Thymus (tissue), 11 donors: ENCODE results near the gene STX2. TPM values are rescaled to one million over a fixed set of nuclear protein-coding genes. Genes with fewer than 3 reads are reported as not detected.

ENCODE experiments used
- DNase-seq, 9 donors: peaks; one replicate each; pipeline ENCODE4 v3.0.0-alpha.2; 2013; ENCODE audit warnings: low spot score in 9 of 9, low read depth in 6 of 9, missing footprints in 1 of 9
- H3K27ac ChIP-seq, 2 donors: one replicate each; pipeline ENCODE4 v1.5.1; 2013; ENCODE audit warnings: control low read depth in 1 of 2, low read depth in 1 of 2, low read length in 1 of 2, mild to moderate bottlenecking in 1 of 2, moderate library complexity in 1 of 2
- H3K27me3 ChIP-seq, 2 donors: one replicate each; pipeline ENCODE4 v1.5.1; 2013; ENCODE audit warnings: low read length in 1 of 2; ENCODE audit not compliant: control insufficient read depth in 2 of 2, insufficient read depth in 1 of 2
- H3K36me3 ChIP-seq, 2 donors: one replicate each; pipeline ENCODE4 v1.5.1; 2013; ENCODE audit warnings: low read length in 1 of 2, mild to moderate bottlenecking in 1 of 2, moderate library complexity in 1 of 2; ENCODE audit not compliant: control insufficient read depth in 2 of 2, insufficient read depth in 2 of 2
- H3K4me1 ChIP-seq, 2 donors: one replicate each; pipeline ENCODE4 v1.5.1; 2013; ENCODE audit warnings: low read length in 2 of 2; ENCODE audit not compliant: control insufficient read depth in 2 of 2, insufficient read depth in 2 of 2
- H3K4me3 ChIP-seq, 2 donors: one replicate each; pipeline ENCODE4 v1.5.1; 2013; ENCODE audit warnings: low read length in 2 of 2, control low read depth in 1 of 2, mild to moderate bottlenecking in 1 of 2
- H3K9me3 ChIP-seq, 2 donors: one replicate each; pipeline ENCODE4 v1.5.1; 2013; ENCODE audit warnings: low read length in 1 of 2, mild to moderate bottlenecking in 1 of 2; ENCODE audit not compliant: control insufficient read depth in 2 of 2, insufficient read depth in 1 of 2
- WGBS: extraction: QIAGEN DNeasy Blood & Tissue Kit; methylation state at CpG from one replicate; pipeline ENCODE4 v1.1.7; 2013; 5-methylcytosine and 5-hydroxymethylcytosine counted together
- polyA plus RNA-seq: library from polyadenylated mRNA; stranded (reverse); fragments of 200-250 nt; gene quantifications from one replicate; pipeline ENCODE4 v1.2.3, GENCODE V29; 2013
- total RNA-seq: library from RNA; stranded (reverse); fragments of 120-200 nt; gene quantifications from one replicate; pipeline ENCODE4 v1.2.4, GENCODE V29; 2013
- donor health status: healthy.

The STX2 gene
- total and polyA plus RNA-seq, 2 donors, result 8.8 to 18.3 TPM

- DNase-seq, result no peak
- Histone ChIP-seq H3K27me3 (no peaks in the 10 kb centered on the region), H3K4me1 (no peaks in the 10 kb centered on the region), H3K4me3 (no peak overlapping the region), H3K9me3 (peaks cover 0 to 1% of the 10 kb centered on the region in 2 donors), H3K36me3 (peaks cover 39 to 57% of the 10 kb centered on the region in 2 donors), H3K27ac (no peak overlapping the region)
- WGBS, result 97% methylated on average over 14 of the region's 14 CpGs
Measured at GRCh38 chr12:130804216-130804615, 34.8 kb downstream of the STX2 start.

DNA sequence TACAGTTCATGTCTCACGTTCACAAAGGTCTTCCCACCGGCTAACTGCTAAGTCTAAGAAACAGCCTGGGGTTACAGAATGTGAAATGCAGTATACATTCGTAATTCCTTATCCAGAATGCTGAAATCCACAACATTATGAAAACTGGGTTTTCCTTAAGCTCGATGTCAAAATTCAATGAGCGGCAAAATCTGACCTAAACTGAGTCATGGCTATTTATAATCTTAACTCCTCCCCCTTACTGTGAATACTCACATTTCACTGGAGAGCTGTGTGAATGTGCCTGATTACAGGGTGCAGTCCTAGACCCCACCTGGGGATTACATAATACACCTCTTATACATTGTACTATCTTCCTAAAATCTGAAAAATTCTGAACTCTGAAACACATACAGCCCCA lies 35.3 kb downstream of the STX2 start:
- peaks cover 0 to 1% of the 10 kb centered on the region in 2 donors for H3K9me3 ChIP-seq
- DNase-seq, result no peak
- WGBS, result over 99% methylated on average over 5 of the region's 5 CpGs
- no peaks in the 10 kb centered on the region for H3K4me1 ChIP-seq
- H3K4me3 ChIP-seq, result no peak overlapping the region
- no peak overlapping the region for H3K27ac ChIP-seq
- H3K27me3 ChIP-seq, result no peaks in the 10 kb centered on the region
- H3K36me3 ChIP-seq, result peaks cover 41 to 57% of the 10 kb centered on the region in 2 donors

DNA sequence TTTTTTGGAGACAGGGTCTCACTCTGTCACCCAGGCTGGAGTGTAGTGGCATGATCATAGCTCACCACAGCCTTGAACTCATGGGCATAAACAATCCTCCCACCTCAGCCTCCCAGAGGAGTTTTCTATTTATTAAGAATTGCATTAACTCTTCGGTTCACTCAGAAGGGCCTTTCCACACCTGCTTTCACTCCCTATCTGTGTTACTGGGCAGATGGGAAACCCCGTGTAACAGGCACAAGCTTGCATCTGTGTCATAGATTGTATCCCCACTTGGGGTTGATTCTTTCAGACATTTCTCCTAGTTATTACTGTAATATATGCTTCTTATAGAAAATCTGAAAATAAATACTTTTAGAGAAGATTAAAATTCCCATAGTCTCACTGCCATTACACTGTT lies 38.7 kb downstream of the STX2 start:
- 98% methylated on average over 2 of the region's 2 CpGs for WGBS
- no peak overlapping the region for H3K27ac ChIP-seq
- no peak overlapping the region for H3K4me3 ChIP-seq
- H3K9me3 ChIP-seq, result no peaks in the 10 kb centered on the region
- peaks cover 32 to 37% of the 10 kb centered on the region in 2 donors for H3K36me3 ChIP-seq
- H3K4me1 ChIP-seq, result no peaks in the 10 kb centered on the region
- no peaks in the 10 kb centered on the region for H3K27me3 ChIP-seq
- no peak for DNase-seq

DNA sequence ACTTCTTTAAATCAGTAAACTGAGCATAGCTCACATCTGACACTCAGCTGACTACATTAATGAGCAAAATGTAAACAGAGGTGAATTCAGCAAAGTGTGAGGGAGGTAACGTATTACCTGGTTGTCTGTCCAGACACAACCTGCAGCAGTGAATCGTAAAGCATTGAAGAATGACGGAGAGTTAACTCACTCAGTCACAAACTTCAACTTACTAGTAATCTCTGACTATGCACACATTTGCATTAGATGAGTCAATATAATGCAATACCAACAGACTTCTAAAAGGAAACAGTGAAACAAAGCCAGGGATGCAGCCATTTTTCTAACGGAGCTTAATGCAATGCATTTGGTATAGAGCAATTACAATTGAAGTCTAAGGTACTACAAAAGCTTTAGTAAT lies 40.0 kb downstream of the STX2 start:
- no peak overlapping the region for H3K27ac ChIP-seq
- DNase-seq, result no peak
- WGBS, result 98% methylated on average over 4 of the region's 4 CpGs
- H3K4me1 ChIP-seq, result no peaks in the 10 kb centered on the region
- peaks cover 29 to 31% of the 10 kb centered on the region in 2 donors for H3K36me3 ChIP-seq
- no peaks in the 10 kb centered on the region for H3K9me3 ChIP-seq
- no peaks in the 10 kb centered on the region for H3K27me3 ChIP-seq
- H3K4me3 ChIP-seq, result no peak overlapping the region

GRCh38 chr12:130796985-130797686 lies 41.9 kb downstream of the STX2 start:
- DNase-seq, result peak in 2 of 9 donors; percentile 18 to 39
- Histone ChIP-seq H3K4me1 (no peaks in the 10 kb centered on the region), H3K4me3 (no peak overlapping the region), H3K36me3 (peaks cover 27 to 30% of the 10 kb centered on the region in 2 donors), H3K27me3 (no peaks in the 10 kb centered on the region), H3K27ac (no peak overlapping the region), H3K9me3 (no peaks in the 10 kb centered on the region)
- 72% methylated on average over 19 of the region's 19 CpGs for WGBS

GRCh38 chr12:130795906-130796305 lies 43.1 kb downstream of the STX2 start:
- Histone ChIP-seq H3K36me3 (peaks cover 23 to 29% of the 10 kb centered on the region in 2 donors), H3K27ac (no peak overlapping the region), H3K4me1 (no peaks in the 10 kb centered on the region), H3K4me3 (no peak overlapping the region), H3K27me3 (no peaks in the 10 kb centered on the region), H3K9me3 (no peaks in the 10 kb centered on the region)
- no peak for DNase-seq
- WGBS, result 76% methylated on average over 6 of the region's 6 CpGs

DNA sequence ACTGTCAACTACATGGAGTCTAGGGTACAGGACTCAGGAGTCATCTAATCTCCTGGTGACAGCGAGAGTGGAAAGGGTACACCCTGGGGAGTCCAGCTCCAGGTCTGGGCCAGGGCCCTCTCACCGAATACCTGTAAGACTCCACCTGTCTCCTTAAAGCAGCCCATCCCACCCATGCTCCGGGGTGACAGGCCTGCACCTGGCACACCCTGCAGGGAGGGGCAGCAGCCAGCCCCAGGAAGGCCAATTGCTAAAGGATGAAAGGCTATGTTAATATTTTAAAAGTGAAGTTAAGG lies 45.5 kb downstream of the STX2 start:
- Histone ChIP-seq H3K27ac (no peak overlapping the region), H3K27me3 (no peaks in the 10 kb centered on the region), H3K4me1 (no peaks in the 10 kb centered on the region), H3K9me3 (no peaks in the 10 kb centered on the region), H3K4me3 (no peak overlapping the region), H3K36me3 (peaks cover 13 to 15% of the 10 kb centered on the region in 2 donors)
- no peak for DNase-seq
- 97% methylated on average over 3 of the region's 3 CpGs for WGBS

- DNase-seq, result peak in 1 of 9 donors; percentile 5
- Histone ChIP-seq H3K9me3 (no peaks in the 10 kb centered on the region), H3K4me1 (no peaks in the 10 kb centered on the region), H3K27ac (no peak overlapping the region), H3K36me3 (peaks cover 13 to 15% of the 10 kb centered on the region in 2 donors), H3K27me3 (no peaks in the 10 kb centered on the region), H3K4me3 (no peak overlapping the region)
- WGBS, result 86% methylated on average over 20 of the region's 20 CpGs
Measured at GRCh38 chr12:130792821-130793553, 46.1 kb downstream of the STX2 start.

DNA sequence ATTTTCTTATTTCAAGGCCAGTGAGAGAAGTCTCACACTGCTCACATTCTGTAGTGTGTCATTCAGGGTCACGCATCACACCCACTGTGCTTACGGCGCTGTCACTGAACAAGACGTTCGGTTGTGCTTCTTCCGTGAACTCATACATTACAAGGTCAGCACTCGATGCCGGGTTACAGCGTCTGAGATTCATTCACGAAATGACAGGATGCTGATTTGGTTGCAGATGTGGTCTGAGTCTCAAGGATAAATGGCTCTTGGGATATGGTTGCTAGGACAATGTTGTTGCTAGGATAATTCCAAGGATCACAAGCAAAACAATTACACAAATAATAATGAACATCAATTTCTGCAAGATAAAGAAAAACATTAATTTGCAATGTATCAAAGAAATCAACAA lies 47.4 kb downstream of the STX2 start:
- DNase-seq, result no peak
- WGBS, result 97% methylated on average over 10 of the region's 10 CpGs
- H3K9me3 ChIP-seq, result no peaks in the 10 kb centered on the region
- no peaks in the 10 kb centered on the region for H3K27me3 ChIP-seq
- peaks cover 5 to 15% of the 10 kb centered on the region in 2 donors for H3K36me3 ChIP-seq
- H3K27ac ChIP-seq, result no peak overlapping the region
- H3K4me1 ChIP-seq, result no peaks in the 10 kb centered on the region
- H3K4me3 ChIP-seq, result no peak overlapping the region
